GM08714 (cell line): ENCODE measurements around the gene FAM20A.

Source experiments
- H3K4me3 ChIP-seq: fragments of 200-500 bp; sonication (Bioruptor generic); 2 replicates; pipeline ENCODE4 v1.5.1; 2014; ENCODE audit warnings: mild to moderate bottlenecking, low read length, inconsistent platforms
- ZNF274 ChIP-seq: IDR thresholded peaks from 2 replicates; pipeline ENCODE4 v1.6.1; 2012; ENCODE audit warnings: mild to moderate bottlenecking, low read depth, low read length

Gene FAM20A

GRCh38 chr17:68616334-68616733 lies 15.2 kb upstream of the FAM20A start:
- H3K4me3 ChIP-seq = no peak overlapping the region
- TF ChIP-seq ZNF274 = no peak

- H3K4me3 ChIP-seq = no peak overlapping the region
- TF ChIP-seq ZNF274 = no peak
These were observed 13.6 kb upstream of the FAM20A start for GRCh38 chr17:68614718-68615117.

GRCh38 chr17:68613739-68614298 lies 12.7 kb upstream of the FAM20A start:
- no peak overlapping the region for H3K4me3 ChIP-seq
- TF ChIP-seq ZNF274 = no peak

- TF ChIP-seq ZNF274 = no peak
These were observed 11.7 kb upstream of the FAM20A start for GRCh38 chr17:68612923-68613292.

GRCh38 chr17:68612209-68612922 lies 11.2 kb upstream of the FAM20A start:
- H3K4me3 ChIP-seq = no peak overlapping the region
- no peak for TF ChIP-seq ZNF274

More at GRCh38 chr17:68612923-68613292, 11.7 kb upstream of the FAM20A start:
- H3K4me3 ChIP-seq = no peak overlapping the region

- H3K4me3 ChIP-seq = no peak overlapping the region
- no peak for TF ChIP-seq ZNF274
These were observed 10.4 kb upstream of the FAM20A start for GRCh38 chr17:68611353-68612208.

- TF ChIP-seq ZNF274 = no peak
- no peak overlapping the region for H3K4me3 ChIP-seq
These were observed 9.4 kb upstream of the FAM20A start for GRCh38 chr17:68610554-68610953.

- no peak overlapping the region for H3K4me3 ChIP-seq
- no peak for TF ChIP-seq ZNF274
These were observed 7.5 kb upstream of the FAM20A start for GRCh38 chr17:68608515-68609130.

- no peak overlapping the region for H3K4me3 ChIP-seq
- TF ChIP-seq ZNF274 = no peak
These were observed 5.5 kb upstream of the FAM20A start for GRCh38 chr17:68606451-68607307.

GRCh38 chr17:68605914-68606313 lies 4.7 kb upstream of the FAM20A start:
- TF ChIP-seq ZNF274 = no peak
- H3K4me3 ChIP-seq = no peak overlapping the region

- no peak for TF ChIP-seq ZNF274
- no peak overlapping the region for H3K4me3 ChIP-seq
These were observed 2.5 kb upstream of the FAM20A start for GRCh38 chr17:68603656-68604055.

GRCh38 chr17:68603027-68603426 lies 1.9 kb upstream of the FAM20A start:
- no peak overlapping the region for H3K4me3 ChIP-seq
- no peak for TF ChIP-seq ZNF274

GRCh38 chr17:68602289-68602688 lies 1.1 kb upstream of the FAM20A start:
- no peak for TF ChIP-seq ZNF274
- H3K4me3 ChIP-seq = no peak overlapping the region
